ENCODE measurements around the gene MARCHF2.

GRCh38 chr19:8404391-8405151, 8.5 kb upstream of the MARCHF2 start:
- TF ChIP-seq CTCF (IDR thresholded peaks at IDR 0.05) (no peak), EZH2 (IDR thresholded peaks at IDR 0.05; ENCODE audit: borderline replicate concordance, insufficient read depth, low read depth, low read length, poor library complexity, severe bottlenecking) (no peak)
